Motor neuron (in vitro differentiated cells): Measurements from ENCODE around the gene PRR22. TPM values are rescaled to one million over a fixed set of nuclear protein-coding genes. Genes with fewer than 3 reads are reported as not detected.
A peak's percentile ranks its signal among the peaks of the same experiment; 100 is the strongest.

ENCODE experiments used
- ATAC-seq, 8 experiments: fragments of 200-7000 bp; cut with Tn5 transposase; replicated peaks in 6 of 8; 2 replicates each; pipeline ENCODE4 v1.8.0; 2021; ENCODE audit warnings: mild to moderate bottlenecking in 8 of 8, moderate library complexity in 8 of 8
- H3K27ac ChIP-seq, 2 donors: fragments of 250-450 bp; sonication (Bioruptor Pico); 2 replicates each; pipeline ENCODE4 v1.9.0; 2021; ENCODE audit warnings: antibody characterized with exemption in 2 of 2, mild to moderate bottlenecking in 2 of 2, moderate library complexity in 1 of 2
- H3K4me1 ChIP-seq, 2 donors: fragments of 250-450 bp; sonication (Bioruptor Pico); replicated peaks in 1 of 2; 2 replicates each; pipeline ENCODE4 v1.6.1; 2021; ENCODE audit warnings: antibody characterized with exemption in 2 of 2, mild to moderate bottlenecking in 2 of 2, moderate library complexity in 1 of 2
- H3K4me3 ChIP-seq, 5 donors: fragments of 250-450 bp; sonication (Bioruptor Pico); 2 replicates each; pipeline ENCODE4 v1.9.0; 2021; ENCODE audit warnings: antibody characterized with exemption in 5 of 5, mild to moderate bottlenecking in 5 of 5, moderate library complexity in 4 of 5
- WGBS, 10 experiments: fragments of 450-650 bp; shearing (Covaris generic); methylation state at CpG; one replicate each; pipeline ENCODE4 v1.0.0; 2022; 5-methylcytosine and 5-hydroxymethylcytosine counted together
- in situ Hi-C, 9 experiments: fragments of 400-800 bp; cut with MboI; loops; one replicate each; pipeline ENCODE4 v1.15.0; 2021; ENCODE audit warnings: low sequenced_read_pairs in 9 of 9, low pct_unique_long_range_greater_than_20kb in 2 of 9; ENCODE audit not compliant: unreplicated experiment in 9 of 9
- total RNA-seq, 8 experiments: library from RNA; unstranded; fragments of 300-600 nt; gene quantifications; 2 replicates each; pipeline versions ENCODE4 v1.2.3 to v1.2.4, GENCODE V29; 2022

Gene PRR22
- total RNA-seq, 8 experiments from 2014 or later: 0.43 to 5.7 (median 1.3) TPM

DNA sequence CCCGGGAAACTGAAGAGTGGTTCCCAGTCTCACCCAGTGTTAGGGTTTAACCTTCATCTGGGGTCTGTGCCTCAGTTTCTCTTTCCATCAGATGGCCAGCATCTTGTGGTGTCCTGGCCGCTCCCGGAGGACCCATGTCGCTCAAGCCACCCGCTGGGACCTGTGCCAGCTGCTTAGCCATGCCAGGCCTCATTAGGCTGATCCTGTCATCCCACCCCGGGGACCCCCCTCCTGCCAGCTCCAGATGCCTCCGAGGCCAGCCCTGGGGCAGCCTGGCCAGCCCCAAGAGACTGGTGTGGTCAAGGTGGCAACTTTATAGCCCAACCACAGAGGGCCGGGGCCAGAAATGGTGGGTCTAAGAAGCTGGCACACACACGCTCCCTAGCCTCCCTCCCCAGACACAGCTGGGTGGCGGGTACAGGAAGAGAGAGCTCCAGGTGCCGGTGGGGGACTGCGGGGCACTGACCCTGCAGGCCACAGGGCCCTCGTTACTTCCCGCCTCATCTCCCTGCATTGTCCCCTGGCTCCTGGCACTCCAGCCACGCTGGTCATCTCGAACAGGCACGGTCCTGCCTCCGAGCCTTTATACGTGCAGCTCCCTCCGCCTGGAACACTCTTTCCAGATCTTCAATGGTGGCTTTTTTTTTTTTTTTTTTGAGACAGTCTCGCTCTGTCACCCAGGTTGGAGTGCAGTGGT lies 23.7 kb upstream of the PRR22 start:
- Histone ChIP-seq H3K4me3 (no peak overlapping the region), H3K4me1 (peaks cover 6 to 15% of the 10 kb centered on the region in 2 donors), H3K27ac (no peak overlapping the region)
- in situ Hi-C loops: loop anchor here in 1 of 9 experiments (10.0 to 25.0 kb wide), 2 partner anchors 77 to 204 kb away; no protein-coding TSS in a partner anchor
- no peak for ATAC-seq
- WGBS, 10 experiments: 60 to 100% (median 75%) methylated on average over 1 to 6 of the region's 21 CpGs; no CpG with 5 or more reads in 5 of the 10 experiments

DNA sequence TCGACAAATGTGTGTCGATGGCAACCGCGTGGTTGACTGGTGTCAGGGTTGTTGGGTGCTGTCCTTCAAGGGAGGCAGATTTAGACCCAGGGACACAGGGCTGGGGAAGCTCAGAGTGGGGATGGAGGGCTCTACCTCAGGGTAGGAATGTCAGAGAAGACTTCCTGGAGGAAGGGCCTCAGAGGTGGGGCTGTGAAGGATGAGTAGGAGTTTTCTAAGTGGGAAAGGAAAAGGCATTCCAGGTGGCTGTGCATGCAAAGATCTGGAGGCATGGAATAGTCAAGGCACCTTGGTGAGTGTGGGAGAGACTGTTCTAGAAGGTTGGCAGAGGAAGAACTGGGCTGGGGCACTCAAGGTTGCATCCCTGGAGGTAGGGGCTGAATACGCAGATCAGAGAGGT lies 22.4 kb upstream of the PRR22 start:
- in situ Hi-C loops: loop anchor here in 1 of 9 experiments (10.0 to 25.0 kb wide), 2 partner anchors 78 to 205 kb away; no protein-coding TSS in a partner anchor
- no peak for ATAC-seq
- Histone ChIP-seq H3K4me3 (no peak overlapping the region), H3K4me1 (peaks cover 11 to 24% of the 10 kb centered on the region in 2 donors), H3K27ac (no peak overlapping the region)
- WGBS, 10 experiments: 70 to 96% (median 89%) methylated on average over 1 to 5 of the region's 5 CpGs; no CpG with 5 or more reads in 6 of the 10 experiments

DNA sequence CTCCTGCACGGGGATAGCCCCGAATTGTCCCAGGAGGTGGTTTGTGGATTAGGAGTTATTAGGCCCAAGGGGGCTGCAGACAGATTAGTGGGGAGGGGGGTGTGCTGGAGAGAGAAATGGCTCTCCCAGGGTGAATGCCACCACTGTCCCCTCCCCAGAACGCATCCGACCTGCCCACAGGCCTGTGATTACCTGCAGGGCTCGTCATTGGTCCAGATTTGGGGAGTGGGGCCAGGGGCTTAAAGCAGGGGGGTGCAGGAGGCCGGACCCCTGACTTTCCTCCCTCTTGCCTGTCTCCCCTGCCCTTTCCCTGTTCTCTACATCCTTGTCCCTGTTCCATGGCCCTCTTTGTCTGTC lies 21.6 kb upstream of the PRR22 start:
- WGBS, 10 experiments: 17 to 20% methylated on average over 1 to 4 of the region's 6 CpGs; no CpG with 5 or more reads in 8 of the 10 experiments
- in situ Hi-C loops: loop anchor here in 1 of 9 experiments (10.0 to 25.0 kb wide), 2 partner anchors 79 to 206 kb away; no protein-coding TSS in a partner anchor

DNA sequence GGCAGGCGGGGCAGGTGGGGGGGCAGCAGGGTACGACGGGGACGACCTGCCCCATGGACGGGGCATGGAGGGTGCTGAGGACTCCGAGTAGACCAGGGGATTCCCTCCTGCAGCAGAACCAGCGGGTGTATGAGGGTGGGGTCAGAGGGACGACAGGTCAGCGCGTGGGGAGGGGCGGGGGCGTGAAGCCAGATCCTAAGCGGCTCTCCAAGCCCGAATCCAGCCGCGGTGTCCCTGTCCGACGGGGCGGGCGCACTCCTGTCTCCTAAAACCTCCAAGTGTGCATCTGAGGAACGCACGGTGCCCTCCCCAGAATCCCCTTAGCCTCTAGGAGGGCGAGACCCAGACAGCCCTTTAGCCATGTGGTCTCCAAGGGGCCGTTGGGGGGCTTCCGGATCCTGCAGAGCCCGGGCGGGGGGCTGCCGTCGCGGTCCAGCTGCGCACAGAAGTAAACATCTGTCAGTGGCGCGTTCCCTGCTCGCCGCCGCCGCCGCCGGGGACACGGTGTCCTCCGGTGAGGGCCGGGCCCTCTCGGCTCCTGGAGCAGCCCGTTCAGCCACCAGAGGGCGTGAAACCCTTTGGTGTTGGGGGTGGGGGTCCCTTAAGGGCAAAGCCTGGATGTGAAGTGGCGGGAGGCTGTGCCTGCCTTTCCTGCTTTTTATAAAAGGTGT lies 21.1 kb upstream of the PRR22 start:
- H3K4me1 ChIP-seq: peaks cover 11 to 26% of the 10 kb centered on the region in 2 donors
- WGBS, 10 experiments: no CpG with 5 or more reads among the region's 46 CpGs
- ATAC-seq: peak; percentile 3 to 63 (median 48)
- in situ Hi-C loops: loop anchor here in 1 of 9 experiments (10.0 to 25.0 kb wide), 2 partner anchors 79 to 207 kb away; no protein-coding TSS in a partner anchor
- peak overlapping the region in 4 of 5 donors; percentile 25 to 37 (median 32) for H3K4me3 ChIP-seq
- H3K27ac ChIP-seq: peak overlapping the region in 1 of 2 donors; percentile 36

More for the DNA sequence above, 21.6 kb upstream of the PRR22 start:
- Histone ChIP-seq H3K4me1 (peaks cover 11 to 26% of the 10 kb centered on the region in 2 donors), H3K27ac (no peak overlapping the region), H3K4me3 (peak overlapping the region in 4 of 5 donors; percentile 25 to 37 (median 32))
- no peak for ATAC-seq

DNA sequence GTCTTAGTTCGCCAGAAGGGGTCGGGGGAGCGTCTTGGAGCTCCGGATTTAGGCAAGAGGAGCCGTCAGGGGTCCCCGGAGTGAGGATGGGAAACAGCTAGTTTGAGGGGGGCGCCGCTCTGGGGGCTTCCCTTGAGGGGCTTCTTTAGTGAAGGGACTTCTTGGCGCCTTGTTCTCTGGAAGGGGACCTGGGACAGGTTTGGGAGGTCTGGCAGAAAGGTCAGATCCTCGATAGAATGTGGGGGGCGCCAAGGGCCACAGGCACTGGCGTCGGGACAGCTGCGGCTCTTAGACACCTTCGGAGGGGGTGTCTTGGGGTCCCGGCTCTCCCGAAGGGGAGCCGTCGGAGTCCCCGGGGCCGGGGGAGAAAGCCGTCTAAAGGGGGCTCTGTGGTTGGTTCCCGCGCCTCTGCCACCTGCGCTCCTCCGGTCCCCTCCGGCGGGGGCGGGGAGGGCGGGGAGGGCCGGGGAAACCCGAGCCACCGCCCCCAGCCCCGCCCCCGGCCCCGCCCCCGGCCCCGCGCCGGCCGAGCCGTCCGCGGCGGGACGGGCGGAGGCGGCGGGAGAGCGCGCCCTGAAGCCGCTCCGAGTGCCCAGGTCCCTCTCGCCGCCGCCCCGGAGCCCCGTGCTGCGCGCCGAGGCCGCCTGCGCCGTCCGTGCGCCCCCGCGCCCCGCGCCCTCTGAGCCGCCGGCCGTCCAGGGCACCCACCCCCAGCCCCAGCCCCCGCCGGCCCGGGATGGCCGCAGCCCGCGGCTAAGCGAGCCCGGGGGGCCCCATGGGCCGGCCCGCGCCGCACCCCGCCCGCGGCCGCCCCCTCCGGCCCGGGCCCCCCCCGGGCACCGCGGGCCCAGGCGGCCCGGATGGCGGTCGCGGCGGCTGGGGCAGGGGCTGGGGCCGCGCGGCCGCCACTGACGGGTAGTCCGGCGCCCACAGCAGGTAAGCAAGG lies 20.2 kb upstream of the PRR22 start, which contains the start of gene NRTN:
Gene NRTN (plus strand): TSS at position 552 of the 946 bp plus-strand sequence. CDS start 19,099 bp downstream, outside the sequence.
- H3K27ac ChIP-seq: peak within 1 kb of the TSS in 1 of 2 donors; percentile 36
- ATAC-seq: peak in 4 of 8 experiments; percentile 0 to 11 (median 6)
- in situ Hi-C loops: loop anchor here in 1 of 9 experiments (10.0 to 25.0 kb wide), 2 partner anchors 80 to 208 kb away; no protein-coding TSS in a partner anchor
- peaks cover 11 to 26% of the 10 kb centered on the region in 2 donors for H3K4me1 ChIP-seq
- 0% methylated on average over 3 of the region's 107 CpGs; no CpG with 5 or more reads in 9 of the 10 experiments for WGBS, 10 experiments
- H3K4me3 ChIP-seq: peak within 1 kb of the TSS; percentile 16 to 37 (median 32)

DNA sequence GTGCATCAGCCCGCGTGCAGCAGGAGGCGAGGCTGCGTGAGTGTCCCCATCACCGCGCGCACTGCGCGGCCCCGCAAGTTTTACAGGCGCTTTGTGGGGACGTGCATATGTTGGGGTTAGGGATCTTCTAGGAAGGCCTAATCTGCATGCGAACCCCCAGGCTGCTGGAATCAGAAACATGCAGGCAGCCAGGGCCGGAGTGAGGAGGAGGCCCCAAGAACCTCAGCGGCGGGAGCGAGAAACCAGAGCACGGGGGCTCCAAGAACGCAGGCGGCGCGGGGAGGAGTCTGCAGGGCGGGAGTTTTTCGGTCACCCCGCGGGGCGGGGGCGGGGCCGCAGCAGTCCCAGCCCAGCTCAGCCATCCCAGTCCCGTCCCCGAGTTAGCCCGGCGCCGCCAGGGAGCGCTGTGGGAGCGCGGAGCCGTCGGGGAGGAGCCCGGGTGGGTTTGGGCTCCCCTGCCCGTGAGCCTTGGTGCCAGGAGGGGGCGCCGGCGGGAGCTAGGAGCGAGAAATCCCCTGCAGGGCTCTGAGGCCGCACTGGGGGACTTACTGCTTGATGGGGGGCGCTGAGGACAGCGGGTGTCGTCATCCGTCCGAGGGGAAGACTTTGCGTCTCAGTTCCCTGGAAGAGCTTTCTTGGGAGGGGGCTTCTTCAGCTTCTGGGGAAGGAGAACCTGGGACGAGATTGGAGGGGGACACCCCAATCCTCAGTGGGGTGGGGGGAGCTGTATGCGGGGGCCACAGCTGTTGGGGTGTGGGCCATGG lies 19.4 kb upstream of the PRR22 start:
- in situ Hi-C loops: loop anchor here in 1 of 9 experiments (10.0 to 25.0 kb wide), 2 partner anchors 81 to 208 kb away; no protein-coding TSS in a partner anchor
- 14 to 35% methylated on average over 10 to 12 of the region's 54 CpGs; no CpG with 5 or more reads in 8 of the 10 experiments for WGBS, 10 experiments
- H3K27ac ChIP-seq: no peak overlapping the region
- H3K4me3 ChIP-seq: peak overlapping the region in 1 of 5 donors; percentile 37
- H3K4me1 ChIP-seq: peaks cover 11 to 26% of the 10 kb centered on the region in 2 donors
- peak; percentile 72 to 91 (median 75) for ATAC-seq

DNA sequence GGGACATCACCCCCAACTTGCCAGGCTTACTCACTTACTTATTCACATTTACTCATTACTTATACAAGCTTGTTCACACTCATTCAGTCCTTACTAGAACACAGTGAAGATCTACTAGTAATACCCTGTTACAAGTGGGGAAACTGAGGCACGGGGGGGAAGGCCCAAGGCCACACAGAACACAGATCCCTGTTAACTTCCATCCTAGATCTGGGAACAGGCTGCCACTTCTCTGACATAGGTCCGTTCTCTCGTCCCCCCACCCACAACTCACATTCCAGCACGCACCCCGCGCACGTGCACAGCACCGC lies 18.9 kb upstream of the PRR22 start:
- in situ Hi-C loops: loop anchor here in 1 of 9 experiments (10.0 to 25.0 kb wide), 2 partner anchors 81 to 209 kb away; no protein-coding TSS in a partner anchor
- Histone ChIP-seq H3K4me3 (no peak overlapping the region), H3K27ac (no peak overlapping the region), H3K4me1 (peaks cover 11 to 26% of the 10 kb centered on the region in 2 donors)
- no peak for ATAC-seq
- 0 to 42% methylated on average over 1 to 7 of the region's 8 CpGs; no CpG with 5 or more reads in 8 of the 10 experiments for WGBS, 10 experiments

DNA sequence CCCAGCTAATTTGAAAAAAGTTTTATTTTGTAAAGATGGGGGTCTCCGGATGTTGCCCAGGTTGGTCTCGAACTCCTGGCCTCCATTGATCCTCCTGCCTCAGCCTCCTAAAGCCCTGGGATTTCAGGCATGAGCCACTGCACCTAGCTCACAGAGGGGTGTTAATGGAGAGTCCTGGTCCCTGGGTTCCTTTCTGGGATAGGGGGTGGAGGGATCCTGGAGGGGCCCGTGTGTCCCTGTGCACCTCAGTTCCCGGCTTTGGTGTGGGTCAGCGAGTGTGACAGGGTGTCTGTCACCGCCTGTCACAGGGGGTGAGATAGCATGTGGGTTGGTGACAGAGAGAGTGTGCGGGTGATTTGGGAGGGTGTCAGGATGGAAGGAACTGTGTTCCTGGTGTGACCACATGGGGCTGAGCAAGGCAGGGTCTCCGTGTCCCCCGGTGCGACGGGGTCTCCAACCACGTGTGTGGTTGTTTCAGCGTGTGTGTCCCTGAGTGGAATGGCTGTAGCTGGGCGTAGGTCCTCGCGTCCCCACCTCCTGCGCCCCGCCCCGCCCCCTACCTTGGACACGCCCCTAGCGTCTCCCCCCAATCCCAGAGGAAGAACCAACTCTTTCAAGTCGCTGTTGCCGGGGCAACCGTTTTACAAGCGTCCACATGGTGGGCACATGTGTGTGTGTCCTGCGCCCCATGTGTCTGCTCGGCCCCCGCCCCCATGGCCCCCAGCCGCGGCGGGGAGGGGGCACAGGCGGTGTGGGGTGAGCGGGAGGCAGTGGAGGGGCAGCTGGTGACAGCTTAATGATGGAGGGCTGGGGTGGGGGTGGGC lies 17.5 kb upstream of the PRR22 start:
- peak in 7 of 8 experiments; percentile 37 to 65 (median 45) for ATAC-seq
- Histone ChIP-seq H3K27ac (peak overlapping the region in 1 of 2 donors; percentile 0), H3K4me3 (no peak overlapping the region), H3K4me1 (peaks cover 11 to 26% of the 10 kb centered on the region in 2 donors)
- in situ Hi-C loops: loop anchor here in 1 of 9 experiments (10.0 to 25.0 kb wide), 2 partner anchors 83 to 210 kb away; no protein-coding TSS in a partner anchor
- WGBS, 10 experiments: 0 to 100% (median 10%) methylated on average over 1 to 4 of the region's 33 CpGs; no CpG with 5 or more reads in 4 of the 10 experiments

DNA sequence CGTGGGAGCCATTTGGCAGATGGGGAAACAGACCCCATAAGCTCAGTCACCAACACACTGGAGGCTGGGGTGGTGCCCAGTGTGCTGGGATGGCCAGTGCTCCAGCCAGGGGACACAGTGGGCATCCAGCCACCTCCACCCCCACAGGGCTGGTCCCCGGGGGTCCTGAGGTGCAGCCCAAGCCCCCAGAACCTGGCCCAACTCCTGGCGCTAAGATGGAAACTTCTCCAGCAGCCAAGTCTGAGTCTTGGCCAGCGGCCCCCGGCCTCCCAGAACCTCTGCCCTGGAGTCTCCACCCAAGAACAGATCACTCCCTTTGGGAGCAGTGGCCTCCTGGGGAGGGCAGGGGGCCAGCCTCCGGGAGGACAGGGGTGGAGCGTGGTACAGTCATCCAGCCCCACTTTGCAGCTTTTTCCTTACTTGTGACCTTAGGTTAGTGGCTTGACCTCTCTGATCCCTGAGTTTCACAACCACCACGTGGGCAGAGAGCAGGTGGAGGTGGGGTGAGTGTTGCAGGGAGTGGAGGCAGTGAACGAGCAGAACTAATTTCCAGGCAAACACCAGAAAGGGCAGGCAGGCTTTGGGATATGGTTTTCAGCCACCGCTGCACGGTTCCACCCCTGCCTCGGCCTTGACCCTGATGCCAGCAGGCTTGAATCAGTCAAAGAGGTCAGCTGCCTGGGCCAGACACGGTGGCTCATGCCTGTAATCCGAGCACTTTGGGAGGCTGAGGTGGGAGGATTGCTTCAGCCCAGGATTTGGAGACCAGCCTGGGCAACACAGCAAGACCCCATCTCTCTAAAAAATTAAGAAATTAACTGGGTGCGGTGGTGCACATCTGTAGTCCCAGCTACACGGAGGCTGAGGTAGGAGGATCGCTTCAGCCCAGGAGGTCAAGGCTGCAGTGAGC lies 16.1 kb upstream of the PRR22 start:
- peaks cover 5 to 19% of the 10 kb centered on the region in 2 donors for H3K4me1 ChIP-seq
- in situ Hi-C loops: loop anchor here in 1 of 9 experiments (10.0 to 25.0 kb wide), 2 partner anchors 84 to 212 kb away; no protein-coding TSS in a partner anchor
- H3K4me3 ChIP-seq: no peak overlapping the region
- ATAC-seq: peak in 1 of 8 experiments; percentile 7
- 20 to 100% (median 69%) methylated on average over 1 to 6 of the region's 17 CpGs; no CpG with 5 or more reads in 4 of the 10 experiments for WGBS, 10 experiments
- no peak overlapping the region for H3K27ac ChIP-seq
